HepG2 (cell line): ENCODE results near the gene PDIA5. TPM values are rescaled to one million over a fixed set of nuclear protein-coding genes. Genes with fewer than 3 reads are reported as not detected.

Experiments used
- HNF4G ChIP-seq, 2 experiments: sonication (generic) in 1 of 2; formaldehyde crosslinking in 1 of 2; IDR thresholded peaks; 2 replicates each; pipeline versions ENCODE4 v1.4.0 to v1.6.1; 2011 to 2020; ENCODE audit warnings: borderline replicate concordance in 2 of 2, low read depth in 2 of 2, mild to moderate bottlenecking in 2 of 2, low read length in 1 of 2, missing genetic modification reagents in 1 of 2, moderate library complexity in 1 of 2
- HOXA3 ChIP-seq: sonication (generic); formaldehyde crosslinking; IDR thresholded peaks from 2 replicates; pipeline ENCODE4 v1.5.0; 2020; ENCODE audit warnings: missing genetic modification reagents
- MTF2 ChIP-seq: sonication (generic); formaldehyde crosslinking; IDR thresholded peaks from 2 replicates; pipeline ENCODE4 v1.5.0; 2020; ENCODE audit warnings: missing genetic modification reagents, borderline replicate concordance
- TCF7L2 ChIP-seq: IDR thresholded peaks from 2 replicates; pipeline ENCODE4 v1.6.1; 2011; ENCODE audit warnings: mild to moderate bottlenecking, low read depth, low read length, moderate library complexity
- THRA ChIP-seq: sonication (generic); formaldehyde crosslinking; IDR thresholded peaks from 2 replicates; pipeline ENCODE4 v1.4.0; 2020; ENCODE audit warnings: missing genetic modification reagents, borderline replicate concordance
- ZBTB4 ChIP-seq: sonication (generic); formaldehyde crosslinking; IDR thresholded peaks from 2 replicates; pipeline ENCODE4 v1.4.0; 2020; ENCODE audit warnings: missing genetic modification reagents, mild to moderate bottlenecking, borderline replicate concordance
- ZBTB7B ChIP-seq: sonication (generic); formaldehyde crosslinking; IDR thresholded peaks from 2 replicates; pipeline ENCODE4 v1.4.0; 2020; ENCODE audit warnings: missing genetic modification reagents
- ZFP36L1 ChIP-seq: sonication (generic); formaldehyde crosslinking; IDR thresholded peaks from 2 replicates; pipeline ENCODE4 v1.8.0; 2022; ENCODE audit warnings: mild to moderate bottlenecking, missing genetic modification reagents, moderate library complexity
- ZNF101 ChIP-seq: sonication (generic); formaldehyde crosslinking; IDR thresholded peaks from 2 replicates; pipeline ENCODE4 v1.4.0; 2020; ENCODE audit warnings: mild to moderate bottlenecking, low read depth, missing genetic modification reagents, borderline replicate concordance
- ZNF558 ChIP-seq: sonication (generic); formaldehyde crosslinking; IDR thresholded peaks from 2 replicates; pipeline ENCODE4 v1.9.0; 2022; ENCODE audit warnings: mild to moderate bottlenecking, missing genetic modification reagents, borderline replicate concordance
- polyA plus RNA-seq, 8 experiments: library from polyadenylated mRNA; depleted of rRNA in 3 of 8; stranded (reverse) in 7 of 8; unstranded in 1 of 8; fragments of >200 nt; fragmentation: Illumina TruSeq in 4 of 8; extraction: Trizol in 4 of 8; gene quantifications; 2 replicates each; pipeline versions ENCODE4 v1.2.1 to v1.2.3, GENCODE V29; 2011 to 2016; ENCODE audit warnings: low read depth in 4 of 8, missing spikeins in 1 of 8, mixed read lengths in 1 of 8; ENCODE audit not compliant: insufficient read depth in 1 of 8
- total RNA-seq, 5 experiments: library from RNA; depleted of rRNA; stranded (reverse); fragments of >200 nt; fragmentation: Illumina TruSeq; extraction: Trizol; gene quantifications; 2 replicates each; pipeline ENCODE4 v1.2.3, GENCODE V29; 2016; ENCODE audit warnings: low read depth in 1 of 5
- TF ChIP-seq, protein P1 (sequence below): sonication (generic); formaldehyde crosslinking; IDR thresholded peaks from 2 replicates; pipeline ENCODE4 v1.9.0; 2021; ENCODE audit warnings: missing genetic modification reagents, borderline replicate concordance
- TF ChIP-seq, protein P2 (sequence below): sonication (generic); formaldehyde crosslinking; IDR thresholded peaks from 2 replicates; pipeline ENCODE4 v1.8.1; 2023; ENCODE audit warnings: mild to moderate bottlenecking, inconsistent platforms, moderate library complexity, missing genetic modification reagents, borderline replicate concordance
- TF ChIP-seq, protein P3 (sequence below): sonication (generic); formaldehyde crosslinking; IDR thresholded peaks from 2 replicates; pipeline ENCODE4; 2020; ENCODE audit warnings: missing genetic modification reagents, mild to moderate bottlenecking, borderline replicate concordance
- TF ChIP-seq, protein P4 (sequence below): sonication (generic); formaldehyde crosslinking; IDR thresholded peaks from 2 replicates; pipeline ENCODE4 v1.4.0; 2020; ENCODE audit warnings: low read depth, mild to moderate bottlenecking, missing genetic modification reagents

PDIA5 gene
- total and polyA plus RNA-seq, 2 of the 13 experiments (the other 11 are each of a cell fraction or from before 2014, with no cell fraction given), result 51.3 to 74.3 TPM

DNA sequence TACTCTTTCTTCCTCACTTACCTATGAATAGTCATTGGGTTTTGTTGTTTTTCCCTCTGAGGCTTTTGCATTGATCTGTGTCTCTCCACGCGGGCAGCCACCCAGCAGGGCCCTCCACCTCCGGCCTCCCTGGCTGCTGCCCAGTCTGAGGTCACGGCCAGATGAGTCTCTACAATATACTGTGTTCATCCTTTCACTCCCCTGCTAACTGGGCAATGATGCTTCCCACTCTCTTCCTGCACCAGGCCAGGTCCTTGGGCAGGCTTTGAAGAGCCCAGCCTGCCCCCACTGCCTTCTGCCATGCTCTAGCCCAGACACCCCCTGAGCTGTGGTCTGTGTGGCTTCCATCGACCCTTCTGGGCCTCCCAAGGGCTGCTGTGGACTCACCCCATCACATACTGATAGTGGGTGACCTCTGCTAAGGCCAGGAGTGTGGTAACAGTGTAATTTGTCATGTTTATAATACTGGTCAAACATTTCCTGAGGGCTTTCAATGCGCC is 18.0 kb downstream of the PDIA5 start (continued):
- TF ChIP-seq TCF7L2 (no peak), THRA (CRISPR knock-in tag) (peak; percentile 94), ZNF101 (CRISPR knock-in tag) (no peak), HOXA3 (CRISPR knock-in tag) (peak; percentile 21; the same call in 1 of the 2 replicates), ZNF558 (CRISPR knock-in tag) (no peak), HNF4G (IDR thresholded peaks at IDR 0.05; ENCODE audit: borderline replicate concordance, low read depth, low read length) (peak; percentile 37), HNF4G (CRISPR knock-in tag; IDR thresholded peaks at IDR 0.05; ENCODE audit: borderline replicate concordance, low read depth) (no peak), ZBTB4 (CRISPR knock-in tag) (no peak), MTF2 (CRISPR knock-in tag) (no peak), ZFP36L1 (no peak), ZBTB7B (CRISPR knock-in tag) (no peak)
- TF ChIP-seq, protein P1, sequence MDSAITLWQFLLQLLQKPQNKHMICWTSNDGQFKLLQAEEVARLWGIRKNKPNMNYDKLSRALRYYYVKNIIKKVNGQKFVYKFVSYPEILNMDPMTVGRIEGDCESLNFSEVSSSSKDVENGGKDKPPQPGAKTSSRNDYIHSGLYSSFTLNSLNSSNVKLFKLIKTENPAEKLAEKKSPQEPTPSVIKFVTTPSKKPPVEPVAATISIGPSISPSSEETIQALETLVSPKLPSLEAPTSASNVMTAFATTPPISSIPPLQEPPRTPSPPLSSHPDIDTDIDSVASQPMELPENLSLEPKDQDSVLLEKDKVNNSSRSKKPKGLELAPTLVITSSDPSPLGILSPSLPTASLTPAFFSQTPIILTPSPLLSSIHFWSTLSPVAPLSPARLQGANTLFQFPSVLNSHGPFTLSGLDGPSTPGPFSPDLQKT, result no peak
- TF ChIP-seq, protein P2, sequence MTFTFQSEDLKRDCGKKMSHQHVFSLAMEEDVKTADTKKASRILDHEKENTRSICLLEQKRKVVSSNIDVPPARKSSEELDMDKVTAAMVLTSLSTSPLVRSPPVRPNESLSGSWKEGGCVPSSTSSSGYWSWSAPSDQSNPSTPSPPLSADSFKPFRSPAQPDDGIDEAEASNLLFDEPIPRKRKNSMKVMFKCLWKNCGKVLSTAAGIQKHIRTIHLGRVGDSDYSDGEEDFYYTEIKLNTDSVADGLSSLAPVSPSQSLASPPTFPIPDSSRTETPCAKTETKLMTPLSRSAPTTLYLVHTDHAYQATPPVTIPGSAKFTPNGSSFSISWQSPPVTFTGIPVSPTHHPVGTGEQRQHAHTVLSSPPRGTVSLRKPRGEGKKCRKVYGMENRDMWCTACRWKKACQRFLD (CRISPR knock-in tag), result no peak
- TF ChIP-seq, protein P3, sequence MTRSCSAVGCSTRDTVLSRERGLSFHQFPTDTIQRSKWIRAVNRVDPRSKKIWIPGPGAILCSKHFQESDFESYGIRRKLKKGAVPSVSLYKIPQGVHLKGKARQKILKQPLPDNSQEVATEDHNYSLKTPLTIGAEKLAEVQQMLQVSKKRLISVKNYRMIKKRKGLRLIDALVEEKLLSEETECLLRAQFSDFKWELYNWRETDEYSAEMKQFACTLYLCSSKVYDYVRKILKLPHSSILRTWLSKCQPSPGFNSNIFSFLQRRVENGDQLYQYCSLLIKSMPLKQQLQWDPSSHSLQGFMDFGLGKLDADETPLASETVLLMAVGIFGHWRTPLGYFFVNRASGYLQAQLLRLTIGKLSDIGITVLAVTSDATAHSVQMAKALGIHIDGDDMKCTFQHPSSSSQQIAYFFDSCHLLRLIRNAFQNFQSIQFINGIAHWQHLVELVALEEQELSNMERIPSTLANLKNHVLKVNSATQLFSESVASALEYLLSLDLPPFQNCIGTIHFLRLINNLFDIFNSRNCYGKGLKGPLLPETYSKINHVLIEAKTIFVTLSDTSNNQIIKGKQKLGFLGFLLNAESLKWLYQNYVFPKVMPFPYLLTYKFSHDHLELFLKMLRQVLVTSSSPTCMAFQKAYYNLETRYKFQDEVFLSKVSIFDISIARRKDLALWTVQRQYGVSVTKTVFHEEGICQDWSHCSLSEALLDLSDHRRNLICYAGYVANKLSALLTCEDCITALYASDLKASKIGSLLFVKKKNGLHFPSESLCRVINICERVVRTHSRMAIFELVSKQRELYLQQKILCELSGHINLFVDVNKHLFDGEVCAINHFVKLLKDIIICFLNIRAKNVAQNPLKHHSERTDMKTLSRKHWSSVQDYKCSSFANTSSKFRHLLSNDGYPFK (CRISPR knock-in tag), result no peak
- TF ChIP-seq, protein P4, sequence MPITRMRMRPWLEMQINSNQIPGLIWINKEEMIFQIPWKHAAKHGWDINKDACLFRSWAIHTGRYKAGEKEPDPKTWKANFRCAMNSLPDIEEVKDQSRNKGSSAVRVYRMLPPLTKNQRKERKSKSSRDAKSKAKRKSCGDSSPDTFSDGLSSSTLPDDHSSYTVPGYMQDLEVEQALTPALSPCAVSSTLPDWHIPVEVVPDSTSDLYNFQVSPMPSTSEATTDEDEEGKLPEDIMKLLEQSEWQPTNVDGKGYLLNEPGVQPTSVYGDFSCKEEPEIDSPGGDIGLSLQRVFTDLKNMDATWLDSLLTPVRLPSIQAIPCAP, result no peak
